H1 (cell line): ENCODE measurements around the gene SFXN1. TPM values are rescaled to one million over a fixed set of nuclear protein-coding genes. Genes with fewer than 3 reads are reported as not detected.

ENCODE experiments used
- CTBP2 ChIP-seq: IDR thresholded peaks from 2 replicates; pipeline ENCODE4 v1.7.0; 2011; ENCODE audit warnings: borderline replicate concordance, mild to moderate bottlenecking, moderate library complexity, mixed read lengths, low read length; ENCODE audit not compliant: insufficient read depth, insufficient read length
- EGR1 ChIP-seq: IDR thresholded peaks from 2 replicates; pipeline ENCODE4 v1.6.1; 2011; ENCODE audit warnings: low read depth, low read length, borderline replicate concordance
- HDAC2 ChIP-seq, 2 experiments: fragments of 300-600 bp in 1 of 2; sonication (generic) in 1 of 2; IDR thresholded peaks; 2 replicates each; pipeline ENCODE4 v1.6.1; 2011 to 2012; ENCODE audit warnings: low read depth in 2 of 2, low read length in 2 of 2, mild to moderate bottlenecking in 2 of 2, moderate library complexity in 2 of 2, borderline replicate concordance in 1 of 2, inconsistent platforms in 1 of 2
- MAX ChIP-seq: IDR thresholded peaks from 2 replicates; pipeline ENCODE4 v1.6.1; 2012; ENCODE audit warnings: inconsistent platforms
- SAP30 ChIP-seq: fragments of 300-600 bp; sonication (generic); IDR thresholded peaks from 2 replicates; pipeline ENCODE4 v1.7.1; 2012; ENCODE audit warnings: low read length, moderate library complexity, mild to moderate bottlenecking, inconsistent platforms; ENCODE audit not compliant: insufficient read depth, insufficient replicate concordance
- TCF12 ChIP-seq: IDR thresholded peaks from 2 replicates; pipeline ENCODE4 v1.6.1; 2011; ENCODE audit warnings: low read depth, mild to moderate bottlenecking, low read length
- polyA plus RNA-seq, 7 experiments: library from polyadenylated mRNA; depleted of rRNA in 3 of 7; stranded (reverse) in 5 of 7; unstranded in 2 of 7; fragments of >200 nt in 5 of 7; fragments of 200-250 nt in 2 of 7; gene quantifications; 1 replicate in 5 of 7; 2 replicates in 1 of 7; 4 replicates in 1 of 7; pipeline versions ENCODE4 v1.2.1 to v1.2.3, GENCODE V29; 2011 to 2013; ENCODE audit warnings: missing spikeins in 2 of 7, mixed read lengths in 2 of 7
- total RNA-seq: library from RNA; stranded (reverse); fragmentation: NEBNext Ultra II Directional; extraction: Animal tissue kit (Norgen Biotek cat#: 25700); gene quantifications from 2 replicates; pipeline ENCODE4 v1.2.1, GENCODE V29; 2021
- TF ChIP-seq, protein P1 (sequence below): fragments of 300-600 bp; sonication (generic); IDR thresholded peaks from 2 replicates; pipeline ENCODE4 v1.7.1; 2012; ENCODE audit warnings: low read length, moderate library complexity, mild to moderate bottlenecking, inconsistent platforms; ENCODE audit not compliant: insufficient replicate concordance
- TF ChIP-seq, protein P2 (sequence below), 3 experiments: IDR thresholded peaks; 1 replicate in 2 of 3; 2 replicates in 1 of 3; pipeline versions ENCODE4 v1.5.1 to v1.6.1; 2011; ENCODE audit warnings: low read length in 3 of 3, mild to moderate bottlenecking in 3 of 3, inconsistent platforms in 2 of 3, low read depth in 1 of 3, moderate library complexity in 1 of 3; ENCODE audit not compliant: insufficient read depth in 1 of 3; ENCODE audit errors: control extremely low read depth in 1 of 3

Gene SFXN1
- total and polyA plus RNA-seq, 2 of the 8 experiments (the other 6 are each of a cell fraction or from before 2014, with no cell fraction given) = 72.7 to 97.6 TPM

GRCh38 chr5:175491223-175491622 is 12.9 kb downstream of the SFXN1 start (continued):
- TF ChIP-seq, protein P1, sequence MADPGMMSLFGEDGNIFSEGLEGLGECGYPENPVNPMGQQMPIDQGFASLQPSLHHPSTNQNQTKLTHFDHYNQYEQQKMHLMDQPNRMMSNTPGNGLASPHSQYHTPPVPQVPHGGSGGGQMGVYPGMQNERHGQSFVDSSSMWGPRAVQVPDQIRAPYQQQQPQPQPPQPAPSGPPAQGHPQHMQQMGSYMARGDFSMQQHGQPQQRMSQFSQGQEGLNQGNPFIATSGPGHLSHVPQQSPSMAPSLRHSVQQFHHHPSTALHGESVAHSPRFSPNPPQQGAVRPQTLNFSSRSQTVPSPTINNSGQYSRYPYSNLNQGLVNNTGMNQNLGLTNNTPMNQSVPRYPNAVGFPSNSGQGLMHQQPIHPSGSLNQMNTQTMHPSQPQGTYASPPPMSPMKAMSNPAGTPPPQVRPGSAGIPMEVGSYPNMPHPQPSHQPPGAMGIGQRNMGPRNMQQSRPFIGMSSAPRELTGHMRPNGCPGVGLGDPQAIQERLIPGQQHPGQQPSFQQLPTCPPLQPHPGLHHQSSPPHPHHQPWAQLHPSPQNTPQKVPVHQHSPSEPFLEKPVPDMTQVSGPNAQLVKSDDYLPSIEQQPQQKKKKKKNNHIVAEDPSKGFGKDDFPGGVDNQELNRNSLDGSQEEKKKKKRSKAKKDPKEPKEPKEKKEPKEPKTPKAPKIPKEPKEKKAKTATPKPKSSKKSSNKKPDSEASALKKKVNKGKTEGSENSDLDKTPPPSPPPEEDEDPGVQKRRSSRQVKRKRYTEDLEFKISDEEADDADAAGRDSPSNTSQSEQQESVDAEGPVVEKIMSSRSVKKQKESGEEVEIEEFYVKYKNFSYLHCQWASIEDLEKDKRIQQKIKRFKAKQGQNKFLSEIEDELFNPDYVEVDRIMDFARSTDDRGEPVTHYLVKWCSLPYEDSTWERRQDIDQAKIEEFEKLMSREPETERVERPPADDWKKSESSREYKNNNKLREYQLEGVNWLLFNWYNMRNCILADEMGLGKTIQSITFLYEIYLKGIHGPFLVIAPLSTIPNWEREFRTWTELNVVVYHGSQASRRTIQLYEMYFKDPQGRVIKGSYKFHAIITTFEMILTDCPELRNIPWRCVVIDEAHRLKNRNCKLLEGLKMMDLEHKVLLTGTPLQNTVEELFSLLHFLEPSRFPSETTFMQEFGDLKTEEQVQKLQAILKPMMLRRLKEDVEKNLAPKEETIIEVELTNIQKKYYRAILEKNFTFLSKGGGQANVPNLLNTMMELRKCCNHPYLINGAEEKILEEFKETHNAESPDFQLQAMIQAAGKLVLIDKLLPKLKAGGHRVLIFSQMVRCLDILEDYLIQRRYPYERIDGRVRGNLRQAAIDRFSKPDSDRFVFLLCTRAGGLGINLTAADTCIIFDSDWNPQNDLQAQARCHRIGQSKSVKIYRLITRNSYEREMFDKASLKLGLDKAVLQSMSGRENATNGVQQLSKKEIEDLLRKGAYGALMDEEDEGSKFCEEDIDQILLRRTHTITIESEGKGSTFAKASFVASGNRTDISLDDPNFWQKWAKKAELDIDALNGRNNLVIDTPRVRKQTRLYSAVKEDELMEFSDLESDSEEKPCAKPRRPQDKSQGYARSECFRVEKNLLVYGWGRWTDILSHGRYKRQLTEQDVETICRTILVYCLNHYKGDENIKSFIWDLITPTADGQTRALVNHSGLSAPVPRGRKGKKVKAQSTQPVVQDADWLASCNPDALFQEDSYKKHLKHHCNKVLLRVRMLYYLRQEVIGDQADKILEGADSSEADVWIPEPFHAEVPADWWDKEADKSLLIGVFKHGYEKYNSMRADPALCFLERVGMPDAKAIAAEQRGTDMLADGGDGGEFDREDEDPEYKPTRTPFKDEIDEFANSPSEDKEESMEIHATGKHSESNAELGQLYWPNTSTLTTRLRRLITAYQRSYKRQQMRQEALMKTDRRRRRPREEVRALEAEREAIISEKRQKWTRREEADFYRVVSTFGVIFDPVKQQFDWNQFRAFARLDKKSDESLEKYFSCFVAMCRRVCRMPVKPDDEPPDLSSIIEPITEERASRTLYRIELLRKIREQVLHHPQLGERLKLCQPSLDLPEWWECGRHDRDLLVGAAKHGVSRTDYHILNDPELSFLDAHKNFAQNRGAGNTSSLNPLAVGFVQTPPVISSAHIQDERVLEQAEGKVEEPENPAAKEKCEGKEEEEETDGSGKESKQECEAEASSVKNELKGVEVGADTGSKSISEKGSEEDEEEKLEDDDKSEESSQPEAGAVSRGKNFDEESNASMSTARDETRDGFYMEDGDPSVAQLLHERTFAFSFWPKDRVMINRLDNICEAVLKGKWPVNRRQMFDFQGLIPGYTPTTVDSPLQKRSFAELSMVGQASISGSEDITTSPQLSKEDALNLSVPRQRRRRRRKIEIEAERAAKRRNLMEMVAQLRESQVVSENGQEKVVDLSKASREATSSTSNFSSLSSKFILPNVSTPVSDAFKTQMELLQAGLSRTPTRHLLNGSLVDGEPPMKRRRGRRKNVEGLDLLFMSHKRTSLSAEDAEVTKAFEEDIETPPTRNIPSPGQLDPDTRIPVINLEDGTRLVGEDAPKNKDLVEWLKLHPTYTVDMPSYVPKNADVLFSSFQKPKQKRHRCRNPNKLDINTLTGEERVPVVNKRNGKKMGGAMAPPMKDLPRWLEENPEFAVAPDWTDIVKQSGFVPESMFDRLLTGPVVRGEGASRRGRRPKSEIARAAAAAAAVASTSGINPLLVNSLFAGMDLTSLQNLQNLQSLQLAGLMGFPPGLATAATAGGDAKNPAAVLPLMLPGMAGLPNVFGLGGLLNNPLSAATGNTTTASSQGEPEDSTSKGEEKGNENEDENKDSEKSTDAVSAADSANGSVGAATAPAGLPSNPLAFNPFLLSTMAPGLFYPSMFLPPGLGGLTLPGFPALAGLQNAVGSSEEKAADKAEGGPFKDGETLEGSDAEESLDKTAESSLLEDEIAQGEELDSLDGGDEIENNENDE = no peak
- no peak for TF ChIP-seq EGR1
- no peak for TF ChIP-seq SAP30
- no peak for TF ChIP-seq MAX
- TF ChIP-seq CTBP2 = no peak
- TF ChIP-seq, protein P2, sequence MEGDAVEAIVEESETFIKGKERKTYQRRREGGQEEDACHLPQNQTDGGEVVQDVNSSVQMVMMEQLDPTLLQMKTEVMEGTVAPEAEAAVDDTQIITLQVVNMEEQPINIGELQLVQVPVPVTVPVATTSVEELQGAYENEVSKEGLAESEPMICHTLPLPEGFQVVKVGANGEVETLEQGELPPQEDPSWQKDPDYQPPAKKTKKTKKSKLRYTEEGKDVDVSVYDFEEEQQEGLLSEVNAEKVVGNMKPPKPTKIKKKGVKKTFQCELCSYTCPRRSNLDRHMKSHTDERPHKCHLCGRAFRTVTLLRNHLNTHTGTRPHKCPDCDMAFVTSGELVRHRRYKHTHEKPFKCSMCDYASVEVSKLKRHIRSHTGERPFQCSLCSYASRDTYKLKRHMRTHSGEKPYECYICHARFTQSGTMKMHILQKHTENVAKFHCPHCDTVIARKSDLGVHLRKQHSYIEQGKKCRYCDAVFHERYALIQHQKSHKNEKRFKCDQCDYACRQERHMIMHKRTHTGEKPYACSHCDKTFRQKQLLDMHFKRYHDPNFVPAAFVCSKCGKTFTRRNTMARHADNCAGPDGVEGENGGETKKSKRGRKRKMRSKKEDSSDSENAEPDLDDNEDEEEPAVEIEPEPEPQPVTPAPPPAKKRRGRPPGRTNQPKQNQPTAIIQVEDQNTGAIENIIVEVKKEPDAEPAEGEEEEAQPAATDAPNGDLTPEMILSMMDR (IDR thresholded peaks at IDR 0.05; ENCODE audit: control extremely low read depth in 1 of 3, insufficient read depth in 1 of 3, low read depth in 1 of 3, low read length in 3 of 3) = no peak
- no peak for TF ChIP-seq HDAC2 (IDR thresholded peaks at IDR 0.05; ENCODE audit: borderline replicate concordance in 1 of 2, low read depth in 2 of 2, low read length in 2 of 2)
- TF ChIP-seq TCF12 = no peak
